PC-9 (cell line): ENCODE data around the gene NUP54. TPM values are rescaled to one million over a fixed set of nuclear protein-coding genes. Genes with fewer than 3 reads are reported as not detected.

Source experiments
- BruUV-seq: library from RNA; stranded (reverse); fragments of 400-500 nt; replicated peaks from 2 replicates; lab custom pipeline; 2021; lab: Mats Ljungman, UMichigan
- CTCF ChIA-PET: fragments of 300-600 bp; sonication (Branson Sonifier 250); formaldehyde crosslinking; loops from one replicate; lab custom pipeline; 2022; ENCODE audit warnings: antibody characterized with exemption; lab: Charles Lee
- POLR2A ChIA-PET: fragments of 300-600 bp; sonication (Branson Sonifier 250); formaldehyde crosslinking; loops from one replicate; lab custom pipeline; 2022; ENCODE audit warnings: antibody characterized with exemption; ENCODE audit not compliant: unreplicated experiment; lab: Charles Lee
- DNase-seq, 2 experiments: peaks; one replicate each; pipeline versions ENCODE4 v3.0.0 to v3.0.0-alpha.2; 2015 to 2022; ENCODE audit warnings: mixed read lengths in 1 of 2
- H2AFZ ChIP-seq: fragments of 200-600 bp; sonication (generic); 2 replicates; pipeline ENCODE4 v1.8.1; 2017; ENCODE audit warnings: antibody characterized with exemption
- H3F3A ChIP-seq: fragments of 200-600 bp; sonication (generic); 2 replicates; pipeline ENCODE4 v1.8.1; 2017; ENCODE audit warnings: antibody characterized with exemption, mild to moderate bottlenecking, low read depth; ENCODE audit not compliant: insufficient read depth
- H3K27ac ChIP-seq: fragments of 200-600 bp; sonication (generic); 2 replicates; pipeline ENCODE4 v1.6.1; 2016; ENCODE audit warnings: mixed run types
- H3K27me3 ChIP-seq: fragments of 200-600 bp; sonication (generic); 2 replicates; pipeline ENCODE4 v1.6.1; 2016; ENCODE audit warnings: low read depth, mixed run types; ENCODE audit not compliant: insufficient read depth
- H3K36me3 ChIP-seq: fragments of 200-600 bp; sonication (generic); 2 replicates; pipeline ENCODE4 v1.6.1; 2016; ENCODE audit warnings: low read depth, mixed run types
- H3K4me1 ChIP-seq: fragments of 200-600 bp; sonication (generic); replicated peaks from 2 replicates; pipeline ENCODE4 v1.6.1; 2016; ENCODE audit warnings: mixed run types; ENCODE audit not compliant: insufficient read depth
- H3K4me2 ChIP-seq: fragments of 200-600 bp; sonication (generic); 2 replicates; pipeline ENCODE4 v1.6.1; 2017; ENCODE audit warnings: mixed run types
- H3K4me3 ChIP-seq: fragments of 200-600 bp; sonication (generic); 2 replicates; pipeline ENCODE4 v1.6.1; 2016; ENCODE audit warnings: mixed run types
- H3K79me2 ChIP-seq: fragments of 200-600 bp; sonication (generic); 2 replicates; pipeline ENCODE4 v1.6.1; 2017; ENCODE audit warnings: low read depth, mixed run types
- H3K9me2 ChIP-seq: fragments of 200-600 bp; sonication (generic); 2 replicates; pipeline ENCODE4 v1.8.1; 2017; ENCODE audit warnings: mild to moderate bottlenecking; ENCODE audit not compliant: insufficient read depth
- H3K9me3 ChIP-seq: fragments of 200-600 bp; sonication (generic); 2 replicates; pipeline ENCODE4 v1.8.1; 2016; ENCODE audit warnings: low read depth; ENCODE audit not compliant: insufficient read depth
- H4K20me1 ChIP-seq: fragments of 200-600 bp; sonication (generic); 2 replicates; pipeline ENCODE4 v1.8.1; 2017; ENCODE audit not compliant: insufficient read depth
- EZH2 ChIP-seq: fragments of 200-600 bp; sonication (generic); IDR thresholded peaks from 2 replicates; pipeline ENCODE4 v1.8.0; 2017; ENCODE audit warnings: antibody characterized with exemption, low read depth
- intact Hi-C: fragments of 100-400 bp; cut with micrococcal nuclease; formaldehyde crosslinking; loops from one replicate; pipeline ENCODE4 v1.10.0; 2022; ENCODE audit not compliant: unreplicated experiment
- total RNA-seq: library from RNA; stranded (reverse); gene quantifications from 2 replicates; pipeline ENCODE4 v1.2.3, GENCODE V29; 2021
- TF ChIP-seq, protein P1 (sequence below): fragments of 200-600 bp; sonication (generic); conservative IDR thresholded peaks from 2 replicates; pipeline ENCODE4 v1.6.1; 2017; ENCODE audit warnings: mixed run types, antibody characterized with exemption, mild to moderate bottlenecking, moderate library complexity

The NUP54 gene
- total RNA-seq, 1 experiment from 2014 or later, result 30.9 TPM

DNA sequence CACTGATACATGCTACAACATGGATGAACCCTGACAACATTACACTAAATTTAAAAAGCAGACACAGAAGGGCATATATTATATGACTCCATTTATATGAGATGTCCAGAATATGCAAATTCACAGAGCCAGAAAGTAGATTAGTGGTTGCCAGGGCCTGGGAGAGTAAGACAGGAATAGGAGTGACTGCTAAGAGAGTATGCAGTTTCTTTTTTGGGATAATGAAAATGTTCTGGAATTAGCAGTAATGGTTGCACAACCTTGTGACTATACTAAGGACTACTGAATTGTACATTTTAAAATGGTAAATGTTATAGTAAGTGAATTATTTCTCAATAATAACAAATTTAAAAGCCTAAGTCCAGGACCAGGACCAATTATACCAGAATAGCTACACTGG, 29.5 kb upstream of the NUP54 start:
- DNase-seq, result no peak
- no peaks in the 10 kb centered on the region for H3F3A ChIP-seq
- H3K79me2 ChIP-seq, result no peaks in the 10 kb centered on the region
- no peak overlapping the region for H2AFZ ChIP-seq
- no peaks in the 10 kb centered on the region for H3K4me1 ChIP-seq
- no peak overlapping the region for H3K4me3 ChIP-seq
- H3K9me2 ChIP-seq, result no peaks in the 10 kb centered on the region
- intact Hi-C loops, result loop anchor here (5.0 kb wide), 1 partner anchor 330 kb away; no protein-coding TSS in a partner anchor
- no peak overlapping the region for H3K4me2 ChIP-seq
- no TSS peak for BruUV-seq
- peaks cover 11% of the 10 kb centered on the region for H3K36me3 ChIP-seq
- ChIA-PET POLR2A (interaction anchor here (0.7 kb wide), 1 partner anchor 45 kb away, joined by 3 read pairs; no protein-coding TSS in a partner anchor), CTCF (interaction anchor here (1.7 kb wide), 1 partner anchor 200 kb away, joined by 5 read pairs; no protein-coding TSS in a partner anchor)
- no peaks in the 10 kb centered on the region for H3K9me3 ChIP-seq
- no peaks in the 10 kb centered on the region for H4K20me1 ChIP-seq
- H3K27ac ChIP-seq, result no peak overlapping the region
- no peaks in the 10 kb centered on the region for H3K27me3 ChIP-seq
- no peak for TF ChIP-seq EZH2
- TF ChIP-seq, protein P1, sequence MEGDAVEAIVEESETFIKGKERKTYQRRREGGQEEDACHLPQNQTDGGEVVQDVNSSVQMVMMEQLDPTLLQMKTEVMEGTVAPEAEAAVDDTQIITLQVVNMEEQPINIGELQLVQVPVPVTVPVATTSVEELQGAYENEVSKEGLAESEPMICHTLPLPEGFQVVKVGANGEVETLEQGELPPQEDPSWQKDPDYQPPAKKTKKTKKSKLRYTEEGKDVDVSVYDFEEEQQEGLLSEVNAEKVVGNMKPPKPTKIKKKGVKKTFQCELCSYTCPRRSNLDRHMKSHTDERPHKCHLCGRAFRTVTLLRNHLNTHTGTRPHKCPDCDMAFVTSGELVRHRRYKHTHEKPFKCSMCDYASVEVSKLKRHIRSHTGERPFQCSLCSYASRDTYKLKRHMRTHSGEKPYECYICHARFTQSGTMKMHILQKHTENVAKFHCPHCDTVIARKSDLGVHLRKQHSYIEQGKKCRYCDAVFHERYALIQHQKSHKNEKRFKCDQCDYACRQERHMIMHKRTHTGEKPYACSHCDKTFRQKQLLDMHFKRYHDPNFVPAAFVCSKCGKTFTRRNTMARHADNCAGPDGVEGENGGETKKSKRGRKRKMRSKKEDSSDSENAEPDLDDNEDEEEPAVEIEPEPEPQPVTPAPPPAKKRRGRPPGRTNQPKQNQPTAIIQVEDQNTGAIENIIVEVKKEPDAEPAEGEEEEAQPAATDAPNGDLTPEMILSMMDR, result no peak

- no peak overlapping the region for H2AFZ ChIP-seq
- no TSS peak for BruUV-seq
- H3K27me3 ChIP-seq, result no peaks in the 10 kb centered on the region
- H3K27ac ChIP-seq, result no peak overlapping the region
- H3K4me2 ChIP-seq, result no peak overlapping the region
- H3F3A ChIP-seq, result no peaks in the 10 kb centered on the region
- CTCF ChIA-PET, result no interaction called here
- peaks cover 11% of the 10 kb centered on the region for H3K36me3 ChIP-seq
- no peaks in the 10 kb centered on the region for H3K9me3 ChIP-seq
- H4K20me1 ChIP-seq, result no peaks in the 10 kb centered on the region
- no peak overlapping the region for H3K4me3 ChIP-seq
- no peak for DNase-seq
- H3K9me2 ChIP-seq, result no peaks in the 10 kb centered on the region
- no peaks in the 10 kb centered on the region for H3K79me2 ChIP-seq
- TF ChIP-seq, protein P1, result no peak
- TF ChIP-seq EZH2, result no peak
- no peaks in the 10 kb centered on the region for H3K4me1 ChIP-seq
- POLR2A ChIA-PET, result interaction anchor here (0.6 kb wide), 1 partner anchor 27 kb away, joined by 8 read pairs; no protein-coding TSS in a partner anchor
- intact Hi-C loops, result loop anchor here (5.0 kb wide), 1 partner anchor 332 kb away; no protein-coding TSS in a partner anchor
Measured at GRCh38 chr4:76175336-76175735, 27.1 kb upstream of the NUP54 start.

DNA sequence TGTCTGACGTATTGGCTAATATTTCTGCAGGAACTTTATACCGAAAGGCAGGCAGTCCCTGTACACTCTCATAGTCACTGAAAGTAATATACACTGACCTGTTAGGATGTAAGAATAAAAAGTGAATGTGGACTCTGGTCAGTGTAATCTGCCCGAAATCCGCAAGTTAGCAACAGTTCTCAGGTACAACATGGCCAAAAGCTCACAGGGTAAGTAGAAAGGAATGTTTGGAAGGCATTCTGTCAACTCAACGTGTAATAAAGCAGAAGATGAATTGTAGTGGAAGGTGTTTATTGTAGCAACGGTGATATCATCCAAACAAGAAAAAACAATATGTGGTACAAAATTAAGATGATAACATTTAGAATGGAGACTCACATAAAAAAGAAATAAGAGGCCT, 26.0 kb upstream of the NUP54 start:
- CTCF ChIA-PET, result no interaction called here
- H3K9me3 ChIP-seq, result no peaks in the 10 kb centered on the region
- no peak overlapping the region for H3K4me2 ChIP-seq
- BruUV-seq, result no TSS peak
- H3K79me2 ChIP-seq, result no peaks in the 10 kb centered on the region
- intact Hi-C loops, result no loop called here
- no peak for TF ChIP-seq EZH2
- TF ChIP-seq, protein P1, result no peak
- H3K4me1 ChIP-seq, result no peaks in the 10 kb centered on the region
- H3K27me3 ChIP-seq, result no peaks in the 10 kb centered on the region
- no peak for DNase-seq
- no peaks in the 10 kb centered on the region for H4K20me1 ChIP-seq
- H3K27ac ChIP-seq, result no peak overlapping the region
- POLR2A ChIA-PET, result no interaction called here
- peaks cover 11% of the 10 kb centered on the region for H3K36me3 ChIP-seq
- H3K9me2 ChIP-seq, result no peaks in the 10 kb centered on the region
- H3F3A ChIP-seq, result no peaks in the 10 kb centered on the region
- no peak overlapping the region for H2AFZ ChIP-seq
- H3K4me3 ChIP-seq, result no peak overlapping the region
